ENCODE data around the gene STOML3. TPM values are rescaled to one million over a fixed set of nuclear protein-coding genes. Genes with fewer than 3 reads are reported as not detected.

Gene STOML3
- total RNA-seq, 1 experiment from 2014 or later: not detected

- DNase-seq (ENCODE audit: low spot score): no peak
Measured at GRCh38 chr13:38981096-38981495, 9.5 kb downstream of the STOML3 start.

DNA sequence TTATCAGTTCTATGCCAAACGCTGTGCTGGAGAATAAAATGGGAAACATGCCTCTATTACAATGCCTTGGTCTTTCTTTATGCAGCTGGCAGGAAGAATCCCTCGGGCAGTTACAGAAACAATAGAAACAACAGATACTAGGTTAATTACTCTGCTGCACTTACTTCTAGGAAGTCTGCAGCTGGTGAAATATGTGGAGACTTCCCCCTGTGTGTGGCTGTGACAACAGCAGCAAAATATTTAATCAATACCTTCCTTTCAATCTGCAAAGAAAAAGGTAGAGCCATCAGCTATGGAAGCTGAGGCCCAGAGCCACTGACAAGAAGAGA is 9.9 kb downstream of the STOML3 start:
- no peak for DNase-seq (ENCODE audit: low spot score)

DNA sequence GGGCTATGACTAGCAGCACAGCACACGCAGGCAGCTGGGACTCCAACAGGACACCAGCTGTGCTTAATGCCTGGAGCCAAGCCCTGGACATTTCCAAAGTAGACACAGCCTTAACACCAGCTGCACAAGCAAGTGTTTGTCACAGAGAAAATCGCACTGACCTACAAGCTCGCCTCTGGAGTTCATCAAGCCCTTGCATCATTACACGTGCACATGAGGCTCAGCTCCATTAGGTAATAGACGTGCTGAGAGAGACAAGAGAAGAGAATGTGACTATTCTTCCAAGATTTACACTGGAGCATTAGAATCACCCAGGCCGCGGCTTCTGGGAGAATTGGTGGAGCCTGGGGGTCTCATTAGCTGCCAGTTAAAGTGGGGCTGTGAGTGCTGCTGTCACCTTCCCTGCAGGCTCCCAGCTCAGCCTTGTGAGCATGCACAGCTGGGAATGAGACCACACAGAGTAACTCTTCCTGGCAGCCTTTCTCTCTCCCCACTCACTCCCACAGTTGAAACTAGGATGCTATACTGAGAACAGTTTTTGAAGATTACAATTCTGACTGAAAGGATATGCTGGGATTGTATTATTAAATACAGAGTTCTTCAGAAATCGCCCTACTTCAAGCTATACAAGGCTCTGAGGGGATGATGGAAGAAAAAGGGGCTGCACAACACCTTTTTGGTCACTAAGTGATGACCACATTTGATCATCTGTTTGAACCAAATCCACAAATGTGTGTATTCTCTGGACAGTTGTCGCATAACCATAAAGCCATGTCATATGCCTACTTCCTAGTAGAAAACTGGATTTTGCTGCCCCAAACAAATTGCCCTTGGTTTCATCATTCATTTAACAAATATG is 10.5 kb downstream of the STOML3 start:
- no peak for DNase-seq (ENCODE audit: low spot score)

DNA sequence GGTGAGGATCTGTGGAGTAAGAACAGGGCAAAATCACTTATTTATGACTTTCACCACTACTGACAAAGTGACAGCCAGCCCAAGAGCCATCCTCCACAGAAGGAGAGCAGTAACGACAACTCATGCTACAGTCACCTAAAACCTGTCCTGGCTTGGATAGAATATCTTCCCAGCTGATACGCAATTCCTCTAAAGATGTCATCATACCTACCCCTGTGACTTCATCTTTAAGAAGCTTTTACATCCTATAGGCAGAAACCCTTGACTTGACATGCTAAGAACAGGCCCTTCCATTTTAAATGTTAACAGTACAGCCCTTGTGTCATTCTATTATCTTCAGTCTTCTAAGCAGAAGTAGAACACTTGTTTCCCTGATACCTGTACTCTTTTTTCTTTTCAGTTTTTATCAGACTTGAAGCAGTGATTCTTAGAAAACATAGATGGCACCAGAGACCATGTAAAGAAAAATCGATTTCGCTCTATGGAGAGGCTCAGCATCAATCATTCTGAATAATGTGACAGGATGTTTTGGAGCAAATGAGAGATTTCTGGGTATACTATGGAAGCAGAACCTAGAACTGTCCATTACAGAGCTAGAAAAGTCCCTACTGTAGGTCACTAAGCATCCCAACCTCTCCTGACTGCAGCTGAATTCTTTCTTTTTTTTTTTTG is 20.1 kb downstream of the STOML3 start:
- DNase-seq (ENCODE audit: low spot score): no peak

- no peak for DNase-seq (ENCODE audit: low spot score)
Measured at GRCh38 chr13:38969187-38969586, 21.4 kb downstream of the STOML3 start.

- no peak for DNase-seq (ENCODE audit: low spot score)
Measured at GRCh38 chr13:38967446-38967845, 23.2 kb downstream of the STOML3 start.

DNA sequence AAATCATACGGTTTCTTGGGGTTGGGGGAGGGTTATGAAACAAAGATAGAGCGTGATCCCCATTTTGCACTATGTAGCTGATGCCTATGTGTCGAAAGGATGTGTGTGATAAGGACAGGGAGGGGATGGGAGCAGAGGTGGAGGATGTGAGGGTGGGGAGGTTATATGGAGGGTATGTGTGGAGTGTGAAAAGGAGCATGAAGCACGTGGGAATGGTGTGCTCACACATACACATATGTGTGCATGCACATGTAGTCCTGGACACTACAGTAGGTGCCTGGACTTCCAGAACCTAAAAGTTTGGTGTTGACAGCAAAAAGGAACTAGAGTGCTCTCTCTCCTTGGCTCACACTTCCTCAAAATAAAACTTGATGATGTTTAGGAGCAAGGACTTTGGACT is 25.4 kb downstream of the STOML3 start:
- DNase-seq (ENCODE audit: low spot score): no peak

DNA sequence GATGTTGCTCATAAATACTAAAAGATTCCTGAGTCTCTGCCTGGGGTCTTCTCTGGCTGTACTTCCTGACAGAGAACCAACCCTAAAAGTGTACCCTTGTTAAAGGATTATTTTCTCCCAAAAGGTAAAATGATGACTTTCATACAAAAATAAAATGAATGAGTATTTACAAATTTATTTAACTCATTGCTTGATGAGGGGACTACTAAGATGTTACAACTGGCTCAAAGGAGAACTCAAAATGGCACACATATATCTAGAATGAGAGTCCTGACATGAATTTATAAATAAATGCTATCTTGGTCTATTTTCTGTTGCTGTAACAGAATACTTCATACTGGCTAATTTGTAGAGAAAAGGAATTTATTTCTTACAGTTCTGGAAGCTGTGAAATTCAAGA is 30.5 kb downstream of the STOML3 start:
- no peak for DNase-seq (ENCODE audit: low spot score)

- no peak for DNase-seq (ENCODE audit: low spot score)
Measured at GRCh38 chr13:38957794-38958592, 32.6 kb downstream of the STOML3 start.

- no peak for DNase-seq (ENCODE audit: low spot score)
Measured at GRCh38 chr13:38954844-38955243, 35.8 kb downstream of the STOML3 start.

DNA sequence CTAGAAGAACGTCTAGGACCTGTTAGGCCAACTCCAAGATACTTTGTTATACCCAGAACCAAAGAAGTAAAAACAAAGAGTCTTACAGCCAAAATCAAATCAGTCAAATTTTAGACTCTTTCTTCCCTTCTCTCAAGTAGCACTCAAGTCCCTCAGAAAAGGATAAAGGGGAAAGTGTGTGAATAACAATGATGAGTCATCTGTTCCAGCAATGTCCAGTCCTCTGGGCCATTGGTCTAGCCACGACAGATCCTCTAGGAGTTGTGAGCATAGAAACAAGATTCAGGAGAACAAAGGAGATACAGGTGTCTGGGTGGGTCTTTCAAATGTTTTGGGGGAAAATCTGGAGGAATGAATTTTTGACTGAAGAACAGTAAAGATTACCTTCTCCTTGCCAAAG is 36.3 kb downstream of the STOML3 start:
- no peak for DNase-seq (ENCODE audit: low spot score)

DNA sequence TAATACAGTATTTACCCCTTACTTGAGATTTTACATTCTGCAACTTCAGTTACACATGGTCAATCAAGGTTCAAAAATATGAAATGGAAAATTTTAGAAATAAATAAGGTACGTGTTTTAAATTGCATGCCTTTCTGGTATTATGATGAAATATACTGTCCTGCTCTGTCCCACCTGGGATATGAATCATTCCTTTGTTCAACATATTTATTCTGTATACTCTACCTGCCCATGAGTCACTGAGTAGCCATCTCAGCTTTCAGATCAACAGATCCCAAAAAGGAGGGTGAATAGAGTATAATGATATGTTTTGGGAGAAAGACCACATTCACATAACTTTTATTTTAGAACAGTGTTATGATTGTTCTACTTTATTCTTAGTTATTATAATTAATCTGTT is 37.8 kb downstream of the STOML3 start:
- no peak for DNase-seq (ENCODE audit: low spot score)

GRCh38 chr13:38951525-38952313 is 38.9 kb downstream of the STOML3 start:
- no peak for DNase-seq (ENCODE audit: low spot score)

- DNase-seq (ENCODE audit: low spot score): no peak
Measured at GRCh38 chr13:38950987-38951386, 39.6 kb downstream of the STOML3 start.

GRCh38 chr13:38947054-38947453 is 43.6 kb downstream of the STOML3 start:
- DNase-seq (ENCODE audit: low spot score): no peak

DNA sequence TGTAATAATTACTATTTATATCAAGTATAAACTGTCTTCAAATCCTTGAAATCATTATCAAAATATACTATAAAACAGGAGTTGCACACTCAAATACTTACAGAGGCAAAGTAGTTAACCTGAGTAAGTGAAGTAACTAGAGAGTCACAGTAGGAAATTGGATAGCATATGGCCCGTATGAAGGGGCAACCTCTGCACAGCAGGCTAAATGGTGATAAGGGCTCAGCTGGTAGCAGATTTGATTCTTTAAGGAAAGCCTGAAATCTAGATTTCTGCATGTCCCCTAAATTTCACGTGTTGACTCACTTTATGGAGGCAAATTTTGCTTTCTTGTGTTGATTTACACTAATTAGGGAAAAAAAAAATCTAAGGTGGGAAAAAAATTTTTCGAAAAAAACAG is 46.4 kb downstream of the STOML3 start:
- DNase-seq (ENCODE audit: low spot score): no peak

GRCh38 chr13:38943231-38943630 is 47.4 kb downstream of the STOML3 start:
- DNase-seq (ENCODE audit: low spot score): no peak

DNA sequence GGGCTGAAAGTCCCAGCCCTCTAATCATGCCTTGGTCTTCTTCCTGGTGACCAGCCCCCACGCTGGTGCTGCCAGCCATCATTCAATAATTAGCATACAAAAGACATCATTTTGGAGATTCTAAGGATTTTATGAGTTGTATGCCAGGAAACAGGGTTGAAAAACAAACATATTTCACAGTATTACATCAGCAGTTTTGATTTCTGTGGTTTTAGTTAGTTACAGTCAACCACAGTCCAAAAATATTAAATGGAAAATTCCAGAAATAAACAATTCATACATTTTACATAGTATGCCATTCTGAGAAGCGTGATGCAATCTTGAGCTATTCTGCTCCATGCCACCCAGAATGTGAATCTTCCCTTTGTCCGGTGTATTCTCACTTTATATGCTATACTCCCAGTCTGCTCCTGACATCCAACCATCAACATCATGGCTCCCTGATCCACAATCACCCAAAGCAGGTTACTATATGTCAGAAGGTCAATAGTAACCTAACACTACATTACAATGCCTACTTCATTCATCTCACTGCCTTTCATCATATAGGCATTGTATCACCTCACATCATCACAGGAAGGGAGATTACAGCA is 49.2 kb downstream of the STOML3 start:
- no peak for DNase-seq (ENCODE audit: low spot score)

- no peak for DNase-seq (ENCODE audit: low spot score)
Measured at GRCh38 chr13:38933786-38934185, 56.8 kb downstream of the STOML3 start.

- DNase-seq (ENCODE audit: low spot score): no peak
Measured at GRCh38 chr13:38922170-38922569, 68.5 kb downstream of the STOML3 start.

- DNase-seq (ENCODE audit: low spot score): no peak
Measured at GRCh38 chr13:38921081-38921480, 69.5 kb downstream of the STOML3 start.

All from A172 (cell line).